Measurements from ENCODE around the gene MARCO.

MARCO gene

GRCh38 chr2:119040730-119041129, 98.7 kb downstream of the MARCO start:
- no peak for DNase-seq (ENCODE audit: low read depth in 2 of 2)

Measured in stimulated activated CD8-positive, alpha-beta memory T cell treated with anti-CD3 and anti-CD28 coated beads, Interleukin-7, amount 100 ng/mL, for 1 hour (primary cell).